Pancreas (tissue), 10 donors: ENCODE results near the gene IFIH1. TPM values are rescaled to one million over a fixed set of nuclear protein-coding genes. Genes with fewer than 3 reads are reported as not detected.
A peak's percentile ranks its signal among the peaks of the same experiment; 100 is the strongest.

Source experiments
- ATAC-seq, 4 donors: fragments of 200-7000 bp; cut with Tn5 transposase; one replicate each; pipeline versions ENCODE4 v1.8.0 to v1.9.1; 2020; ENCODE audit warnings: mild to moderate bottlenecking in 4 of 4, moderate library complexity in 4 of 4
- DNase-seq, 6 donors: peaks; one replicate each; pipeline ENCODE4 v3.0.0-alpha.2; 2020
- FAIRE-seq: peaks from 2 replicates; lab custom pipeline; 2012; peaks lifted over from hg19 to GRCh38; lab: Jason Lieb, UNC
- H3K27ac ChIP-seq, 4 donors: fragments of 200-600 bp; sonication (generic); 1 replicate in 3 of 4; 2 replicates in 1 of 4; pipeline versions ENCODE4 v1.5.0 to v1.8.0; 2020
- H3K27me3 ChIP-seq, 4 donors: fragments of 200-600 bp; one replicate each; pipeline ENCODE4 v1.8.0; 2021
- H3K36me3 ChIP-seq, 3 donors: fragments of 200-600 bp; sonication (generic) in 1 of 3; one replicate each; pipeline versions ENCODE4 v1.5.0 to v1.8.0; 2020 to 2021
- H3K4me1 ChIP-seq, 3 donors: fragments of 200-600 bp; one replicate each; pipeline ENCODE4 v1.8.0; 2021
- H3K4me3 ChIP-seq, 4 donors: fragments of 200-600 bp; sonication (generic) in 2 of 4; one replicate each; pipeline versions ENCODE4 v1.5.0 to v1.8.0; 2020 to 2021
- H3K9me3 ChIP-seq, 4 donors: fragments of 200-600 bp; one replicate each; pipeline ENCODE4 v1.8.0; 2021
- CTCF ChIP-seq, 4 donors: fragments of 200-600 bp; sonication (generic) in 3 of 4; IDR thresholded peaks; one replicate each; pipeline versions ENCODE4 v1.5.0 to v1.8.0; 2021; ENCODE audit warnings: antibody characterized with exemption in 4 of 4
- WGBS, 2 donors: extraction: QIAGEN DNeasy Blood & Tissue Kit; methylation state at CpG; one replicate each; pipeline ENCODE4 v1.1.7; 2013; 5-methylcytosine and 5-hydroxymethylcytosine counted together
- intact Hi-C, 3 donors: fragments of 100-400 bp; cut with DNase I; formaldehyde crosslinking; loops; one replicate each; pipeline versions ENCODE4 v1.11.1 to v1.14.2; 2022
- polyA plus RNA-seq, 2 donors: library from polyadenylated mRNA; stranded (reverse); fragments of 200-250 nt; gene quantifications; one replicate each; pipeline ENCODE4 v1.2.3, GENCODE V29; 2013
- total RNA-seq, 6 donors: library from RNA; stranded (reverse); fragmentation: NEBNext Ultra II Directional in 4 of 6; extraction: Animal tissue kit (Norgen Biotek cat#: 25700) in 4 of 6; gene quantifications; one replicate each; pipeline versions ENCODE4 v1.2.1 to v1.2.4, GENCODE V29; 2021 to 2023
- donor health status: healthy with polysubstance abuse.
- donor health status: DM: no; HTN: no; CAD: no; lungs with moderate emphysema.
- donor health status: DM: no; HTN: no; CAD: no.
- donor health status: control.
- donor health status: control.
- donor health status: Bipolar disorder and iron deficiency.
- donor health status: DM: yes; HTN: yes; CAD: no.
- donor health status: DM: no; HTN: no; CAD: no.
- donor health status: DM: no; HTN: no; CAD: no.
- donor health status: DM: yes; HTN: yes; CAD: no.

IFIH1 gene
- total and polyA plus RNA-seq, 8 donors, result 5.7 to 19.5 (median 7.3) TPM

GRCh38 chr2:162297925-162298552, 20.4 kb downstream of the IFIH1 start:
- H3K4me1 ChIP-seq, result peaks cover 0 to 7% (median 4%) of the 10 kb centered on the region in 3 donors
- no peak overlapping the region for H3K27ac ChIP-seq
- TF ChIP-seq CTCF (IDR thresholded peaks at IDR 0.05), result peak; percentile 53 to 79 (median 73)
- 55 to 62% methylated on average over 5 of the region's 5 CpGs for WGBS, 2 donors
- H3K4me3 ChIP-seq, result no peak overlapping the region
- no peaks in the 10 kb centered on the region for H3K27me3 ChIP-seq
- H3K36me3 ChIP-seq, result no peaks in the 10 kb centered on the region
- peak; percentile 52 to 87 (median 80) for ATAC-seq
- intact Hi-C loops, result loop anchor here in 1 of 3 donors (5.0 kb wide), 1 partner anchor 76 kb away; no protein-coding TSS in a partner anchor
- DNase-seq, result peak in 3 of 6 donors; percentile 47 to 66 (median 53)
- FAIRE-seq, result peak; percentile 98
- no peaks in the 10 kb centered on the region for H3K9me3 ChIP-seq

- no peak for ATAC-seq
Observed at GRCh38 chr2:162295009-162295408, 23.5 kb downstream of the IFIH1 start.

GRCh38 chr2:162293122-162293786, 25.2 kb downstream of the IFIH1 start:
- H3K27ac ChIP-seq, result no peak overlapping the region
- H3K27me3 ChIP-seq, result no peaks in the 10 kb centered on the region
- FAIRE-seq, result no peak
- no peak for DNase-seq
- TF ChIP-seq CTCF (IDR thresholded peaks at IDR 0.05), result no peak
- H3K9me3 ChIP-seq, result no peaks in the 10 kb centered on the region
- peak in 1 of 4 donors; percentile 56 for ATAC-seq
- H3K4me3 ChIP-seq, result no peak overlapping the region
- 27 to 42% methylated on average over 2 of the region's 2 CpGs for WGBS, 2 donors
- H3K36me3 ChIP-seq, result no peaks in the 10 kb centered on the region
- peaks cover 14 to 18% (median 16%) of the 10 kb centered on the region in 3 donors for H3K4me1 ChIP-seq
- intact Hi-C loops, result no loop called here

More at GRCh38 chr2:162295009-162295408, 23.5 kb downstream of the IFIH1 start:
- no peaks in the 10 kb centered on the region for H3K9me3 ChIP-seq
- no peak overlapping the region for H3K27ac ChIP-seq
- H3K27me3 ChIP-seq, result no peaks in the 10 kb centered on the region
- TF ChIP-seq CTCF (IDR thresholded peaks at IDR 0.05), result no peak
- no peak for DNase-seq
- H3K36me3 ChIP-seq, result no peaks in the 10 kb centered on the region
- no peak for FAIRE-seq
- no peak overlapping the region for H3K4me3 ChIP-seq
- H3K4me1 ChIP-seq, result peaks cover 14 to 18% (median 16%) of the 10 kb centered on the region in 3 donors
- intact Hi-C loops, result loop anchor here in 1 of 3 donors (5.0 kb wide), 1 partner anchor 73 kb away; no protein-coding TSS in a partner anchor
- 91 to 96% methylated on average over 2 of the region's 2 CpGs for WGBS, 2 donors

GRCh38 chr2:162291748-162292147, 26.7 kb downstream of the IFIH1 start:
- Histone ChIP-seq H3K4me3 (no peak overlapping the region), H3K9me3 (no peaks in the 10 kb centered on the region), H3K27ac (no peak overlapping the region), H3K27me3 (no peaks in the 10 kb centered on the region), H3K4me1 (peaks cover 14 to 18% (median 16%) of the 10 kb centered on the region in 3 donors), H3K36me3 (no peaks in the 10 kb centered on the region)
- DNase-seq (no peak), FAIRE-seq (no peak), ATAC-seq (peak; percentile 28 to 69 (median 56))
- no peak for TF ChIP-seq CTCF (IDR thresholded peaks at IDR 0.05)
- WGBS, 2 donors, result 36 to 48% methylated on average over 3 of the region's 3 CpGs
- intact Hi-C loops, result no loop called here
